HCEC 1CT (cell line): ENCODE data around the gene CCM2.

Experiments
- DNase-seq: peaks from one replicate; pipeline ENCODE4 v3.0.0-alpha.2; 2017

Gene CCM2

GRCh38 chr7:45036317-45036716, 36.3 kb downstream of the CCM2 start:
- DNase-seq = no peak

GRCh38 chr7:45036796-45037195, 36.8 kb downstream of the CCM2 start:
- DNase-seq = no peak

DNA sequence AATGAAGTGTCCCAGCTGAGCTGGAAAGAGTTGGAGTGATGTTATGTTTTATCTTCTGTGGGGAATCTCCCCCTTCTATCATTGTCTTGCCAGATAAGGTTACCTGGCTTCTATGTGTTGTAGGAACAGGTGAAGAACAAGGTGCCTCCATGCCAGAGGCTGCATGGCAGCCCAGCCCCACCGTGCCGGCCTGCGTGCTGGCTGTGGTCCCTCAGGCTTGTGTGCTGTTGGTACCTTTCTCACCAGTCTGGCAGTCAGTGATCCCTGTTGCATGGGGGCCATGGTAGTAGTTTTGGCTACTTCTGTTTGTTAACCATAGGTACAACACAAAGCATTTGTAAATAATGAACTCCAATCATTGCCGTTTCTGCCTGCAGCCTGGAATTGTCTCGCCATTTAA, 37.9 kb downstream of the CCM2 start:
- no peak for DNase-seq

DNA sequence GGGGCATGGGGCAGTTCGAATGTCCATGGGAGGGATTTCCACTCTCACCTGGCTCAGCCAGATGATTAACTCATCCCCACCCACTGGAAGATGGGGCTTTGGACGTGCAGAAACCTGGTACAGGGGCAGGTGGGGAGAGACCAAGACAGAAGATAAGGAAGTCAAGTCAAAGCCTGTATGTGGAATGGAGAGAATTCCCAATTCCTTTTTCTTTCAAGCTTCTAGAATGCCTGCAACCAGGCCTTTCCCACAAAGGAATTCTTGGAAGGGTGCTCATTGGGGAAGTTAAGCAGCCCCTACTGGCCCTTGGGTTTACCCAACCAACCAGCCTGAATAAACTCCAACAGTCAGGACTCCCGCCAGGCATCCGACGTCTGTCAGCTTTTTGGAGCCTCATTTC, 39.1 kb downstream of the CCM2 start:
- DNase-seq = no peak

- no peak for DNase-seq
These were observed 44.3 kb downstream of the CCM2 start for GRCh38 chr7:45044338-45044737.

GRCh38 chr7:45048748-45049147, 48.7 kb downstream of the CCM2 start:
- no peak for DNase-seq

GRCh38 chr7:45050198-45050597, 50.2 kb downstream of the CCM2 start:
- DNase-seq = no peak

- no peak for DNase-seq
These were observed 52.0 kb downstream of the CCM2 start for GRCh38 chr7:45052011-45052410.

- no peak for DNase-seq
These were observed 53.4 kb downstream of the CCM2 start for GRCh38 chr7:45053401-45053800.

DNA sequence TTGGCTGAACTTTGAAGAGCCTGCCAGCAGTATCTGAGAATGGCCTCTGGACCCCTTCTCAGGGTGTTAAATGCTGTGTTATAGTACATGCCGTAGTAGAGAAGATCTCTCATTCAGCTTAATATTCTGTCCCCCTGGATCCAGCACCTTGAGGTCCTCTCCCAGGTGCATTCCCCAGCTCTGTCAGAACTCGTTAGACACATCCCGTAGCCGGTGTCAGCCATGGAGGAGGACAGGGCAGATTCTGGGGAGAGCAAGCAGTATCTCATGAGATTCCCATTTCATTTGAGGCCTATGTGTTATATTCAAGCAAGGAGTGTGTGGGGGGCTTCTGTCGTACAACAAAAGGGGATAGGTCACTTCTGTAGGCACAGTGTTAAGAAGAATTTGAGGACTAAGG, 53.9 kb downstream of the CCM2 start:
- no peak for DNase-seq

- no peak for DNase-seq
These were observed 54.4 kb downstream of the CCM2 start for GRCh38 chr7:45054442-45054841.

DNA sequence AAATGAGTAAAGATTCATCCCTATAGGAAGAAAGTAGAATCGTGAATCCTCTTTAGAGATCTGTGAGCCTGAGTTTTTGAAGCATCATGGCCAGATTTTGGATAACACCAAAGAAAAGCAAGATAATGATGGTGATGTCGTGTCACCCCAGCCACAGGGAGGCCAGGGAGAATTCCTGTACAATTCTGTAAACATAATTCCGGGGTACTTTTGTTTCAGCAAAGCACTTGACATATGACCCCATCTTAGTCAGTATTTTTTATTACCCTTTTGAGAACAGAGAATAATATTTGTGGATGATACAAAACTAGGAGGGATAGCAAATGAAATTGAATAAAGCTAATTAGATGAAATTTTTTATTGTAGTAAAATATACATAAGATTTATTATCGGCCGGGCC, 55.0 kb downstream of the CCM2 start:
- peak; percentile 54 for DNase-seq

- no peak for DNase-seq
These were observed 55.7 kb downstream of the CCM2 start for GRCh38 chr7:45055594-45056219.

DNA sequence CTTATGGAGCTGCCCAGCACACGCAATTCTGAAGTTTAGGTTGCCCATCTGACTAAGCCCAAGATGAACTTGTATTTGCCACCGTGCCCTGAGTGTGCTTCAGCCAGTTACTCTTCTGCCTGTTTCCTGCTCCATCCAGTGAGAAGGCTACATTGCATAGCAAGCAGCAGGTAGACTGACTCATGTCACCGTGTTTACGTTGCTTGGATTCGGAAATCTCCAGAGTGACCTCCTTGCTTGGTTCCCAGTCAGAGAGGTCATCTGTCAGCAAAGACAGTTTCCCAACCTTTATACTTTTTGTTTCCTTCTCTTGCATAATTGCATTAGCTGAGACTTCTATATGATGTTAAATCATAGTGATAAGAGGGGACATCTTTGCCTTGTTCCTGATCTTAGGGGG, 57.9 kb downstream of the CCM2 start:
- DNase-seq = no peak

- DNase-seq = no peak
These were observed 60.3 kb downstream of the CCM2 start for GRCh38 chr7:45060295-45060694.

- DNase-seq = no peak
These were observed 61.4 kb downstream of the CCM2 start for GRCh38 chr7:45061352-45061751.

DNA sequence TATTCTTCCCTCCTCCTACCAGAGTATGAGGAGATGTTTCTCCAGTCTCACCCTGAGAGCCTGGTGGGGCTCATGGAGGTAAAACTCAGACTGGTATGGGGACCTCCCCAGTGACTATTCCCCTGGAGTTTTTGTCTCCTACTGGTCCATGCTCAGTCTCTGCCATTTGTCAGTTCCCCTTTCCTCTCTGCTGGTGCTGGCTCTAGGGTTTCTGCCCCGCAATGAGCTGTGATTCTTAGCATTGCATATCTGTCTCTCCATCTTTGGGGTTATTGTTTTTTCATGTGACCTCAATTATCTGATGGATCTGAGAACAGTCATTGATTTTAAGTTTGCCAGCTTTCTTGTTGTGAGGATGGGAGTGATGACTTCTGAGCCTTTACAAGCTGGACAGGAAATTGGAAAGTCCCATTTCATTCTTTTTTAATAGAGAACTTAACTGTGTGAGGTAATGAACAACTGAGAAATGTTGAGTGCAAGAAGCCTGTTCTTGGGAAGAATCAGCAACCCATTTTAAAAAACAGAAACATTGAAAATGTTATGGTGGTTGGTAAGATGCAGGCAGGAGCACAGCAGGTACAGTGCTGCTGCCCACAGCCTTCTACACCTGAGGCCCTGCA, 61.9 kb downstream of the CCM2 start:
- no peak for DNase-seq

DNA sequence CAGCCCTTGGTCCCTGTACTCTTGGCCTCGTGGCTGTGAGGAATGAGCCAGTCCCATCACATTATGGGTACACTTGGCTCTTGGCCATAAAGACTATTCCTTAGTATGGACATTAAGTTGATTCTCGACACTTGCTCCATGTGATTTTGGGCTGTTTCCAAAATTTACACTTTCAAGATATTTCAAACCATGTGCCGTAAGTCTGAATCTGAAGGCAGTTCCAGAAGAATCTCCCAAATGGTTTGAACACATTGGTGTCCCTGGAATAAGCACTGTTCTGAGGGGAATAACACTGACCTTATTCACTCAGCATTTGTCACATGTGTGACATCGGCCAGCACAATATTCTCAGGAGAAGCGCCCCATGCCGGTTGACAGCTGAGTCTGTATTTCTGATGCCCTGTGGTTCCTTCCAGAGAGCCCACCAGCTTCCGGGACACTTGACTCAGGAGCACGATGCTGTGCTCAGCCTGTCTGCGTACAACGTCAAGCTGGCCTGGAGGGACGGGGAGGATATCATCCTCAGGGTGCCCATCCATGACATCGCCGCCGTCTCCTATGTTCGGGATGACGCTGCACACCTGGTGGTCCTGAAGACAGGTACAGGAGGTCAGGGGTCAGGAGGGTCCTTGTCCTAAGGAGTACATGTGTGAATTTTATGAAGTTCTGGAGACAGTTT, 64.2 kb downstream of the CCM2 start:
- DNase-seq = no peak

GRCh38 chr7:45065031-45065995, 65.3 kb downstream of the CCM2 start:
- DNase-seq = no peak

- no peak for DNase-seq
These were observed 66.4 kb downstream of the CCM2 start for GRCh38 chr7:45066409-45066808.

GRCh38 chr7:45067582-45067981, 67.6 kb downstream of the CCM2 start:
- DNase-seq = no peak

GRCh38 chr7:45068236-45069023, 68.4 kb downstream of the CCM2 start:
- DNase-seq = no peak
